GM18951 (cell line): Measurements from ENCODE around the gene XYLT1.

Source experiments
- POLR2A ChIP-seq: IDR thresholded peaks from 4 replicates; pipeline ENCODE4 v1.6.1; 2011; ENCODE audit warnings: mild to moderate bottlenecking; ENCODE audit not compliant: insufficient read length, insufficient read depth; ENCODE audit errors: extremely low read depth
- in situ Hi-C: fragments of 300-500 bp; cut with MboI; formaldehyde crosslinking; loops from one replicate; pipeline ENCODE4 v1.12.0; 2022; ENCODE audit warnings: low sequenced_read_pairs, mixed read lengths, inconsistent platforms; ENCODE audit not compliant: unreplicated experiment

XYLT1 gene

DNA sequence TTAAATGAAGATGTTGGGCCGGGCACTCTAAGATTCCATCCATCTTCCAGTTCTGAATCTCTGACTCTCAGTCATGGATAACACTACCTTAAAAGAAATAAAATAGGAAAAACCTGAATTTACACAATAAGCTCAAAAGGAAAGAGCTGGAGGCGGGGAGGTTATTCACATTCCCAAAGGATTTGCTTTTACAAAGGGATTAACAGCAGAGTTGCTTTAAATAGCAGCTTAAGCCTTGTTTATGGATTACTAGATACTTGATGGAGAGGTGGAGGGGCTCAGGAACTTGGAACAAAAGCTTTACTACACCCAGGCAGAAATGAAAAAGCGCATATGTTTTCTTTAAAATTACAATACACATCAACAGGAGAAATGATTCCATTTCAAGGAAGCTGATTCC lies 84.5 kb downstream of the XYLT1 start:
- no peak for TF ChIP-seq POLR2A
- in situ Hi-C loops: no loop called here

DNA sequence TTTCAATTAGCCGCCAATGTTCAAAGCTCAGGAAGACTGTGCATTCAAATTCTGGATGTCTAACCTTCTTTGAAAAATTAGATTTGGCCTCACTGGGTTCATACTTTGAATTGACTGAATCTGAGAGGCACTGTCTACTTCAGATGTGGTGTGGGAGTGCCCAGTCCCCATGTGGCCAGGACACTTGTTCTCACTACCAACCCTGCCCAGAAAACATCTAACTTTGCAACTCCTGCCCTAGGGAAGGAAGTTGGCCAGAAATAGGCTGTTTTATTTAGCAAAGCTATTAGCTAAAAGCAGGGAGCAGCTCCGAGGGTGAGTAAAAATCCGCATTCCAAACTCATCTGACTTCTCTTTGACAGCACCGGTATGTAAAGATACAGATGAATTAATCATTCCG lies 86.3 kb downstream of the XYLT1 start:
- no peak for TF ChIP-seq POLR2A
- in situ Hi-C loops: no loop called here

DNA sequence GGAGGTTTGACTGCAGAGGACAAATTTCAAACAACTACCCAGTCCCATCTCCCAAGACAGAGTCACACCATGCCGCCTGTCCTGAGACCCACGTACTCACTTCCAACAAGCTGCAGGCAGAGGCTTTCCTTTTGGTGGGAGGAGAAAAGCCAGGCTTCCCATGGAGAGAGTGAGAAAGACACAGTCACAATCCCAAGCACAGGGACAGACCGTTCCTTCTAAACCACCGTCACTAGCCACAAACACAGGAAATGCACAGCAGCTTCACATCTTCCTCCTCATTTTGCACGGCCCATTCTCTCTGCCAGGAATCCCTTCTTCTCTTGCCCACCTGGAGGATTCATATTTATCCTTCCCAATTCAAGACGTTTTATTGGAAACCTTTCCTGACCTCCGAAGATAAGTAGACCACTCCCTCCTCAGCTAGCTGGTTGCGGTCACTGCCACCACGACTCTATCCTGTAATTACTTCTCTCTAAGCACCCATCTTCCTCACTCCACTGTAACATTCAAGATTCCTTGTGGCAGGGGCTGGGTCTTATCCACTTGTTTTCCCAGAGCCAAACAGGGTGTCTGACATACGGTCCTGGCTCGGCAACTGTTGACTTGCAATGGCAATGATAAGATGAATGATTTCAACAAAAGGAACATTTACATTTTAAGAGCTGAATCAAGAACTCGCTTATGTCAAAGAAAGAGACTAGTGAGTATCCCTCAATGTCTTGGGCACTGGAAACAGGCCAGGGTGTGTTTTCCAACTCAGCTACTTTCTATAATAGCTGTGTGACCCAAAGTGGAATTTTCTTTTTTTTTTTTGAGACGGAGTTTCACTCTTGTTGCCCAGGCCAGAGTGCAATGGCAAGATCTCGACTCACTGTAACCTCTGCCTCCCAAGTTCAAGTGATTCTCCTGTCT lies 87.6 kb downstream of the XYLT1 start:
- in situ Hi-C loops: no loop called here
- TF ChIP-seq POLR2A: no peak

GRCh38 chr16:17382514-17382913 lies 88.2 kb downstream of the XYLT1 start:
- in situ Hi-C loops: no loop called here
- no peak for TF ChIP-seq POLR2A

- TF ChIP-seq POLR2A: no peak
- in situ Hi-C loops: no loop called here
Observed at GRCh38 chr16:17381784-17382183, 89.0 kb downstream of the XYLT1 start.

DNA sequence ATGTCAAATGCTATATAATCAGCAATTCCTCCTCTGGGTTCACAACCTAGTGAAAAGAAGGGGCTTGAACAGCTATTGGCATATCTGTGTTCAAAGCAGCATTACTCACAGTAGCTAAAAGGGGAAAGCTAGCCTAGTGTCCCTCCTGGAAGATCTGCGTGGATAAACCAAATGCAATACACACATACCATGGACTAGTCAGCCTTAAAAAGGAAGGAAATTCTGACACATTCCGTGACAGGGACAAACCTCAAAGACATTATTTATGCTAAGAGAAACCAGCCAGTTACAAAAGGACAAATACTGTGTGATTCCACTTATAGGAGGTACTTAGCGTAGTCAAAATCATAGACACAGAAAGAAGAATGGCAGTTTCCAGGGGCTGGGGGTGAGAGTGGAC lies 90.1 kb downstream of the XYLT1 start:
- in situ Hi-C loops: no loop called here
- no peak for TF ChIP-seq POLR2A

GRCh38 chr16:17379121-17379571 lies 91.6 kb downstream of the XYLT1 start:
- in situ Hi-C loops: no loop called here
- no peak for TF ChIP-seq POLR2A

DNA sequence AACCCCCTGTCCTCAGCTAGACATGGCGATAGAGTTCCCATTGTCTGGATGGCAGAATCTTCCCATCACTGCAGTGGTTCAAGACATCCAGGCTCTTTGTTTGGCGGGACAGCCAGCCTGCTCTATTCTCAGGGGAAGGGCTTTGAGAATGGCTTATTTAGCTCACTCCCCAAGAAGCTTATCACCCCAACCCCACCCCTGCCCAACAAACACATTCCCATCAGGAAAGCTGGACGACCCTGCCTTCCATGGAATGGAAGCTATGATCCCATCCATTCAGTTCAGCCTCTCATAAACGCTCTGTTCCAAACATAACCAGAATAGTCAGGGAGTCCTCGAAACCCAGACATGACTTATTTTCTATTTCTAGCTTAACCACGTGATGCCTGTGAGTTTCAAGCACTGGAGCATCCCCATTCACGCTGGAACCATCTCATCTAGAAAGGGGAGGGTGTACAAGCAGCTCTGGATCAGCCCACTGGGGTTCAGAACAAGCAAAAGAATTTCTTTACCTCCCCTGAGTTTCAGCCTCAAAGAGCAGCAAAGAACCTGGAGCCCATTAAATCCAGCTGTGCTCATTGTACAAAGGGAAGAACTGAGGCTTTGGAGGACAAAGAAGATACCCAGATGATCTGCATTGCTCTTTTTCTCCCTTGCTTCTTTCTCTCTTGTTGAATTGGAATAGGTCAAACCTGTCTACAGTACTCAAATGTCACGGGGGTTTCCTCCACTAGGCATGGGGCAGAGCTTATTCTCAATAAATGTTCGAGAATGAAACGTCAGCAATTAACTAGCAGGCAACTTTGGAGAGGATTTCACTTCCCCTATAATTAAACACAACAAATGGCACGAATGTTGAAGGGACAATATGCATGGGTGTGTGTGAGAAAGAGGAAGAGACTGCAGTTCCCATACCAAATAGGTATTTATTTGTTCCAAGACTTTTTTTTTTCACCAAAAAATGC lies 93.1 kb downstream of the XYLT1 start:
- TF ChIP-seq POLR2A: no peak
- in situ Hi-C loops: no loop called here

DNA sequence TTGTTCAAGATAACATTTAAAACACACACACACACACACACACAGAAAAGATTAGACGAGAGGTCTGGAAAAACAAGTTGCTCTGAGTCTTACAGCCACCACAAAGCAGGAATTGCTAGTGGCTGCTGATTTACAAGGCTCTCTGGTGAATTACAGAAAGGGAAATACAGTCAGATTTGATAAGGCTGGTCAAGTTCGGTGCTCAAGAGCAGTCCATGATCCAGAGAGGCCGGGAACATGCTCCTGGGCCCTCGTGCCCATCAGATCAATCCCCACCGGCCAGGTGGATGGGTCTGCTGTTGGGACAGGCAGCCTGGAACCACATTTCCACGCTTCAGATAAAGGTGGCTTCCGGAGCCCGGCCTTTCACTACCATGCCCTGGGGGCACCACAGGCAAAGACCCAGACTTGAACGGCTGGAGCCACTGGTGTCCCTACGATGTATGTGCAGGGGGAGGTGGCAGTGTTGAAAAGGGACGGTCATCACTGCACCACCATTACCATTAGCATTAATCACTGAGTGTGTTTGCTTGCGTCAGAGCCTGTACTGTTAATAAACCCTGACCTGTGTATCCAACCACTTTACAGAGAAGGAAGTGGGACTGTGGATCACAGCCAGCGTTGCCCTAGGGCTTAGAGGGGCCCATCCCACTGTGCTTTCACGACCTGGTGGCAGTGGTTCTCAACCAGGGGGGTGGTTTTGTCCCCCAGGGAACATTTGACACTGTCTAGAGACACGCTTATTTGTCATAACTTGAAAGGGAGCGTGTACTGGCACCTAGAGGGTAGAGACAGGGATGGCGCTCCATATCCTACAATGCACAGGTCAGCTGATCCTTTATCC lies 95.1 kb downstream of the XYLT1 start:
- in situ Hi-C loops: no loop called here

GRCh38 chr16:17374668-17375255 lies 96.0 kb downstream of the XYLT1 start:
- TF ChIP-seq POLR2A: no peak
- in situ Hi-C loops: no loop called here

More for the DNA sequence above, 95.1 kb downstream of the XYLT1 start:
- TF ChIP-seq POLR2A: no peak

GRCh38 chr16:17373533-17373932 lies 97.2 kb downstream of the XYLT1 start:
- in situ Hi-C loops: no loop called here
- TF ChIP-seq POLR2A: no peak

DNA sequence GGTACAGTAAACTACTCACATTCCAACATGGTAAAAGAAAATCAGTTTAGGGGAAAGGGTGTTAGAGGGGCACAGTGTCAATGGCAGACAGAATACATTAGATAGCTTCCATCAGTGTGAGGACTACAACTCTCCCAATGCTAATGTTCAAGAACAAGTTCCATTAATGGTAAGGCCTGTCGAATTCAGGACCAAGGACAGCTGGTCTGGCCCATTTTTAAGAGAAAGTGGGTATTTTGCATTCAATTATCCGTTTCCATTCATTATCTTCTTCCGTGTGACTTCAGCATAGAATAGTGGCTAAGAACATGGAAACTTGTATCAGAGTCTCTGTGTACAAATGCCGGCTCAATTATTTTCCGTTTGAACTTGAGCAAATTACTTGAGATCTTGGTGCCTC lies 98.4 kb downstream of the XYLT1 start:
- in situ Hi-C loops: no loop called here
- TF ChIP-seq POLR2A: no peak
